WTC11 (cell line): Measurements from ENCODE around the gene SRRM2. TPM values are rescaled to one million over a fixed set of nuclear protein-coding genes. Genes with fewer than 3 reads are reported as not detected.

Source experiments
- ATAC-seq: fragments of 200-7000 bp; cut with Tn5 transposase; 2 replicates; pipeline ENCODE4 v1.10.0; 2021; ENCODE audit warnings: mild to moderate bottlenecking, moderate library complexity
- CTCF ChIA-PET: fragments of 300-600 bp; sonication (Branson Sonifier 250); formaldehyde crosslinking; loops from one replicate; lab custom pipeline; 2021; ENCODE audit warnings: antibody characterized with exemption; lab: Charles Lee
- POLR2A ChIA-PET: fragments of 350-600 bp; sonication (Branson Sonifier 250); formaldehyde crosslinking; loops from one replicate; lab custom pipeline; 2021; ENCODE audit warnings: antibody characterized with exemption; lab: Charles Lee
- DNase-seq: peaks from one replicate; pipeline ENCODE4 v3.0.0; 2021; ENCODE audit warnings: low spot score
- H3K27ac Mint-ChIP-seq: 2 replicates; pipeline ENCODE4 v1.8.0; 2021; ENCODE audit warnings: mixed read lengths
- H3K27me3 Mint-ChIP-seq: 2 replicates; pipeline ENCODE4 v1.8.0; 2021; ENCODE audit warnings: low read depth, mild to moderate bottlenecking, moderate library complexity, mixed read lengths
- H3K36me3 Mint-ChIP-seq: 2 replicates; pipeline ENCODE4 v1.8.0; 2021; ENCODE audit warnings: mixed read lengths
- H3K4me1 Mint-ChIP-seq: 2 replicates; pipeline ENCODE4 v1.8.0; 2022; ENCODE audit warnings: mixed read lengths
- H3K4me3 Mint-ChIP-seq: 2 replicates; pipeline ENCODE4 v1.8.0; 2021; ENCODE audit warnings: mild to moderate bottlenecking, moderate library complexity, mixed read lengths
- H3K9me3 Mint-ChIP-seq: 2 replicates; pipeline ENCODE4 v1.8.0; 2021; ENCODE audit warnings: mixed read lengths
- AFF4 ChIP-seq: sonication (generic); formaldehyde crosslinking; IDR thresholded peaks from 2 replicates; pipeline ENCODE4 v1.8.1; 2023; ENCODE audit warnings: mild to moderate bottlenecking, missing genetic modification reagents, borderline replicate concordance
- CREM ChIP-seq: sonication (generic); formaldehyde crosslinking; IDR thresholded peaks from 2 replicates; pipeline ENCODE4 v1.8.1; 2022; ENCODE audit warnings: mild to moderate bottlenecking, missing genetic modification reagents, moderate library complexity
- EMX1 ChIP-seq: fragments of 250-450 bp; sonication (Bioruptor Pico); IDR thresholded peaks from 2 replicates; pipeline ENCODE4 v1.8.0; 2021; ENCODE audit warnings: mild to moderate bottlenecking
- ETV6 ChIP-seq: sonication (generic); formaldehyde crosslinking; IDR thresholded peaks from 2 replicates; pipeline ENCODE4 v1.8.1; 2022; ENCODE audit warnings: mild to moderate bottlenecking, missing genetic modification reagents
- JAZF1 ChIP-seq: fragments of 250-450 bp; sonication (Bioruptor Pico); IDR thresholded peaks from 2 replicates; pipeline ENCODE4 v1.9.0; 2021; ENCODE audit warnings: moderate library complexity, mild to moderate bottlenecking, inconsistent platforms
- MYBL2 ChIP-seq: sonication (generic); formaldehyde crosslinking; IDR thresholded peaks from 2 replicates; pipeline ENCODE4 v1.8.1; 2023; ENCODE audit warnings: mild to moderate bottlenecking, moderate library complexity, missing genetic modification reagents
- PRDM15 ChIP-seq: sonication (generic); formaldehyde crosslinking; IDR thresholded peaks from 2 replicates; pipeline ENCODE4 v1.8.0; 2022; ENCODE audit warnings: missing genetic modification reagents
- RELA ChIP-seq: sonication (generic); formaldehyde crosslinking; IDR thresholded peaks from 2 replicates; pipeline ENCODE4 v1.8.1; 2022; ENCODE audit warnings: missing genetic modification reagents, mild to moderate bottlenecking, borderline replicate concordance
- SMAD3 ChIP-seq: sonication (generic); formaldehyde crosslinking; IDR thresholded peaks from 2 replicates; pipeline ENCODE4 v1.8.0; 2022; ENCODE audit warnings: missing genetic modification reagents, mild to moderate bottlenecking, borderline replicate concordance
- SMAD4 ChIP-seq: sonication (generic); formaldehyde crosslinking; IDR thresholded peaks from 2 replicates; pipeline ENCODE4 v1.8.0; 2022; ENCODE audit warnings: mild to moderate bottlenecking, missing genetic modification reagents
- TP53 ChIP-seq: sonication (generic); formaldehyde crosslinking; IDR thresholded peaks from 2 replicates; pipeline ENCODE4 v1.8.1; 2023; ENCODE audit warnings: mild to moderate bottlenecking, missing genetic modification reagents
- ZNF219 ChIP-seq: sonication (generic); formaldehyde crosslinking; IDR thresholded peaks from 2 replicates; pipeline ENCODE4 v1.8.0; 2023; ENCODE audit warnings: missing genetic modification reagents, mild to moderate bottlenecking, borderline replicate concordance
- ZNF416 ChIP-seq: fragments of 250-450 bp; sonication (Bioruptor Pico); IDR thresholded peaks from 2 replicates; pipeline ENCODE4 v1.9.0; 2021; ENCODE audit warnings: mild to moderate bottlenecking, inconsistent platforms
- total RNA-seq: library from RNA; stranded (reverse); gene quantifications from 3 replicates; pipeline ENCODE4 v1.2.3, GENCODE V29; 2021
- TF ChIP-seq, protein P1 (sequence below): sonication (generic); formaldehyde crosslinking; IDR thresholded peaks from 2 replicates; pipeline ENCODE4 v1.8.1; 2023; ENCODE audit warnings: mild to moderate bottlenecking, missing genetic modification reagents
- TF ChIP-seq, protein P2 (sequence below): fragments of 250-450 bp; sonication (Bioruptor Pico); IDR thresholded peaks from 2 replicates; pipeline ENCODE4 v2.1.2; 2022; ENCODE audit warnings: mild to moderate bottlenecking, moderate library complexity
- TF ChIP-seq, protein P3 (sequence below): sonication (generic); formaldehyde crosslinking; IDR thresholded peaks from 2 replicates; pipeline ENCODE4 v1.8.1; 2023; ENCODE audit warnings: mild to moderate bottlenecking, missing genetic modification reagents, moderate library complexity

SRRM2 gene
- total RNA-seq, 1 experiment from 2014 or later: 823 TPM

DNA sequence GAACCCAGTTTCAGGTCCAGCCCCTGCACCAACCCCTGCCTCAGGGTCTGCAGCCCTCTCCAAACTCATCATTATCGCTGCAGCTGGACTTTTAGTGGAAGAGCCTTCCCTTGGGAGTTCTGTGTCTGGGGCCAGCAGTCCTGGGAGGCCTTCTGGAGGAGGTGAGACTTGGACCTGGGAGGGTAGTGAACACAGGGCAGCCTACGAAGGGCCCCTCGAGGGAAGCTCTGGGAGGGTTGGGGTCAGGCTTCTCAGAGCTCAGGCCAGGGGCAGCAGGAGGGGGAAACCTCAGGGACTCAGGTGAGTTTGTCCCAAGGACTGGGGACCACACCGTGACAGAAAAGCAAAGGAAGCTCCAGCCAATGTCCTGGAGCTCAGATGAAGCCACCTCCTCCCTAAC lies 11.3 kb upstream of the SRRM2 start (continued):
- TF ChIP-seq, protein P1, sequence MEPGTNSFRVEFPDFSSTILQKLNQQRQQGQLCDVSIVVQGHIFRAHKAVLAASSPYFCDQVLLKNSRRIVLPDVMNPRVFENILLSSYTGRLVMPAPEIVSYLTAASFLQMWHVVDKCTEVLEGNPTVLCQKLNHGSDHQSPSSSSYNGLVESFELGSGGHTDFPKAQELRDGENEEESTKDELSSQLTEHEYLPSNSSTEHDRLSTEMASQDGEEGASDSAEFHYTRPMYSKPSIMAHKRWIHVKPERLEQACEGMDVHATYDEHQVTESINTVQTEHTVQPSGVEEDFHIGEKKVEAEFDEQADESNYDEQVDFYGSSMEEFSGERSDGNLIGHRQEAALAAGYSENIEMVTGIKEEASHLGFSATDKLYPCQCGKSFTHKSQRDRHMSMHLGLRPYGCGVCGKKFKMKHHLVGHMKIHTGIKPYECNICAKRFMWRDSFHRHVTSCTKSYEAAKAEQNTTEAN (CRISPR knock-in tag): no peak
- no peak for TF ChIP-seq RELA (CRISPR knock-in tag)
- no peak for TF ChIP-seq MYBL2

GRCh38 chr16:2742323-2743006 lies 10.0 kb upstream of the SRRM2 start:
- no peak for ATAC-seq
- no peaks in the 10 kb centered on the region for H3K27me3 Mint-ChIP-seq
- H3K27ac Mint-ChIP-seq: no peak overlapping the region
- TF ChIP-seq ZNF219 (CRISPR knock-in tag): no peak
- TF ChIP-seq, all 79 proteins: peak for 0
- H3K4me3 Mint-ChIP-seq: no peak overlapping the region
- no peak for DNase-seq
- H3K36me3 Mint-ChIP-seq: no peaks in the 10 kb centered on the region
- H3K4me1 Mint-ChIP-seq: no peaks in the 10 kb centered on the region
- ChIA-PET CTCF (no interaction called here), POLR2A (no interaction called here)
- H3K9me3 Mint-ChIP-seq: no peaks in the 10 kb centered on the region

GRCh38 chr16:2743007-2743810 lies 9.2 kb upstream of the SRRM2 start:
- H3K4me3 Mint-ChIP-seq: no peak overlapping the region
- no peaks in the 10 kb centered on the region for H3K4me1 Mint-ChIP-seq
- no peaks in the 10 kb centered on the region for H3K9me3 Mint-ChIP-seq
- no peak overlapping the region for H3K27ac Mint-ChIP-seq
- POLR2A ChIA-PET: no interaction called here
- no peaks in the 10 kb centered on the region for H3K27me3 Mint-ChIP-seq
- TF ChIP-seq SMAD4 (CRISPR knock-in tag): no peak
- no peak for TF ChIP-seq JAZF1 (CRISPR knock-in tag)
- TF ChIP-seq SMAD3: no peak
- no peak for TF ChIP-seq TP53
- TF ChIP-seq PRDM15 (CRISPR knock-in tag): no peak
- TF ChIP-seq ZNF416 (CRISPR knock-in tag): no peak
- no peak for TF ChIP-seq CREM (CRISPR knock-in tag)
- no peak for TF ChIP-seq AFF4 (CRISPR knock-in tag)
- TF ChIP-seq, protein P2, sequence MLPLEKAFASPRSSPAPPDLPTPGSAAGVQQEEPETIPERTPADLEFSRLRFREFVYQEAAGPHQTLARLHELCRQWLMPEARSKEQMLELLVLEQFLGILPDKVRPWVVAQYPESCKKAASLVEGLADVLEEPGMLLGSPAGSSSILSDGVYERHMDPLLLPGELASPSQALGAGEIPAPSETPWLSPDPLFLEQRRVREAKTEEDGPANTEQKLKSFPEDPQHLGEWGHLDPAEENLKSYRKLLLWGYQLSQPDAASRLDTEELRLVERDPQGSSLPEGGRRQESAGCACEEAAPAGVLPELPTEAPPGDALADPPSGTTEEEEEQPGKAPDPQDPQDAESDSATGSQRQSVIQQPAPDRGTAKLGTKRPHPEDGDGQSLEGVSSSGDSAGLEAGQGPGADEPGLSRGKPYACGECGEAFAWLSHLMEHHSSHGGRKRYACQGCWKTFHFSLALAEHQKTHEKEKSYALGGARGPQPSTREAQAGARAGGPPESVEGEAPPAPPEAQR (CRISPR knock-in tag): no peak
- TF ChIP-seq, protein P3, sequence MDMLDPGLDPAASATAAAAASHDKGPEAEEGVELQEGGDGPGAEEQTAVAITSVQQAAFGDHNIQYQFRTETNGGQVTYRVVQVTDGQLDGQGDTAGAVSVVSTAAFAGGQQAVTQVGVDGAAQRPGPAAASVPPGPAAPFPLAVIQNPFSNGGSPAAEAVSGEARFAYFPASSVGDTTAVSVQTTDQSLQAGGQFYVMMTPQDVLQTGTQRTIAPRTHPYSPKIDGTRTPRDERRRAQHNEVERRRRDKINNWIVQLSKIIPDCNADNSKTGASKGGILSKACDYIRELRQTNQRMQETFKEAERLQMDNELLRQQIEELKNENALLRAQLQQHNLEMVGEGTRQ: no peak
- TF ChIP-seq ETV6 (CRISPR knock-in tag): no peak
- TF ChIP-seq RELA (CRISPR knock-in tag): no peak
- TF ChIP-seq EMX1: no peak
- TF ChIP-seq, all 79 proteins: peak for 0
- CTCF ChIA-PET: no interaction called here
- ATAC-seq: no peak
- DNase-seq: no peak
- no peaks in the 10 kb centered on the region for H3K36me3 Mint-ChIP-seq
